MM.1S (cell line): ENCODE data around the gene SHQ1.

Source experiments
- DNase-seq: peaks from one replicate; pipeline ENCODE4 v3.0.0-alpha.2; 2015
- H2AFZ ChIP-seq: fragments of 300-600 bp; sonication (generic); 2 replicates; pipeline ENCODE4 v1.6.0; 2016; ENCODE audit warnings: antibody characterized with exemption, low read length
- H3F3A ChIP-seq: fragments of 300-600 bp; sonication (generic); 2 replicates; pipeline ENCODE4 v1.6.1; 2016; ENCODE audit warnings: mild to moderate bottlenecking, antibody characterized with exemption, low read length, moderate library complexity, mixed read lengths; ENCODE audit not compliant: insufficient read depth
- H3K27ac ChIP-seq: fragments of 300-600 bp; sonication (generic); 2 replicates; pipeline ENCODE4 v1.5.1; 2016; ENCODE audit warnings: mild to moderate bottlenecking, low read length
- H3K27me3 ChIP-seq: fragments of 300-600 bp; sonication (generic); replicated peaks from 2 replicates; pipeline ENCODE4 v1.6.0; 2016; ENCODE audit warnings: low read length; ENCODE audit not compliant: insufficient read depth
- H3K36me3 ChIP-seq: fragments of 300-600 bp; sonication (generic); replicated peaks from 2 replicates; pipeline ENCODE4 v1.6.1; 2016; ENCODE audit warnings: mild to moderate bottlenecking, low read length, mixed read lengths; ENCODE audit not compliant: insufficient read depth
- H3K4me1 ChIP-seq: fragments of 300-600 bp; sonication (generic); 2 replicates; pipeline ENCODE4 v1.6.1; 2016; ENCODE audit warnings: low read length, mixed read lengths
- H3K4me2 ChIP-seq: fragments of 300-600 bp; sonication (generic); 2 replicates; pipeline ENCODE4 v1.6.0; 2016; ENCODE audit warnings: low read depth, low read length
- H3K4me3 ChIP-seq: fragments of 300-600 bp; sonication (generic); 2 replicates; pipeline ENCODE4 v1.5.1; 2016; ENCODE audit warnings: low read length, mixed read lengths
- H3K79me2 ChIP-seq: fragments of 300-600 bp; sonication (generic); 2 replicates; pipeline ENCODE4 v1.6.1; 2016; ENCODE audit warnings: mixed run types, low read length, mixed read lengths
- H3K9ac ChIP-seq: fragments of 300-600 bp; sonication (generic); 2 replicates; pipeline ENCODE4 v1.6.1; 2016; ENCODE audit warnings: low read length, mixed read lengths
- H3K9me2 ChIP-seq: fragments of 300-600 bp; sonication (generic); replicated peaks from 2 replicates; pipeline ENCODE4 v1.6.1; 2016; ENCODE audit warnings: mild to moderate bottlenecking, low read length, mixed read lengths; ENCODE audit not compliant: insufficient read depth
- H3K9me3 ChIP-seq: fragments of 300-600 bp; sonication (generic); replicated peaks from 2 replicates; pipeline ENCODE4 v1.6.1; 2016; ENCODE audit warnings: mild to moderate bottlenecking, low read length, mixed read lengths; ENCODE audit not compliant: insufficient read depth
- H4K20me1 ChIP-seq: fragments of 300-600 bp; sonication (generic); 2 replicates; pipeline ENCODE4 v1.6.1; 2016; ENCODE audit warnings: mild to moderate bottlenecking, low read length, moderate library complexity, mixed read lengths; ENCODE audit not compliant: insufficient read depth
- EZH2 ChIP-seq: fragments of 300-600 bp; sonication (generic); optimal IDR thresholded peaks from 2 replicates; pipeline ENCODE3; 2017; ENCODE audit warnings: low read depth, mild to moderate bottlenecking, antibody characterized with exemption, low read length, mixed read lengths
- EZH2phosphoT487 ChIP-seq: fragments of 300-600 bp; sonication (generic); IDR thresholded peaks from 2 replicates; pipeline ENCODE4 v1.6.1; 2018; ENCODE audit warnings: antibody characterized with exemption, low read length
- TF ChIP-seq, protein P1 (sequence below): fragments of 300-600 bp; sonication (generic); IDR thresholded peaks from 2 replicates; pipeline ENCODE4 v1.5.1; 2016; ENCODE audit warnings: antibody characterized with exemption, low read length, mixed read lengths

The SHQ1 gene

DNA sequence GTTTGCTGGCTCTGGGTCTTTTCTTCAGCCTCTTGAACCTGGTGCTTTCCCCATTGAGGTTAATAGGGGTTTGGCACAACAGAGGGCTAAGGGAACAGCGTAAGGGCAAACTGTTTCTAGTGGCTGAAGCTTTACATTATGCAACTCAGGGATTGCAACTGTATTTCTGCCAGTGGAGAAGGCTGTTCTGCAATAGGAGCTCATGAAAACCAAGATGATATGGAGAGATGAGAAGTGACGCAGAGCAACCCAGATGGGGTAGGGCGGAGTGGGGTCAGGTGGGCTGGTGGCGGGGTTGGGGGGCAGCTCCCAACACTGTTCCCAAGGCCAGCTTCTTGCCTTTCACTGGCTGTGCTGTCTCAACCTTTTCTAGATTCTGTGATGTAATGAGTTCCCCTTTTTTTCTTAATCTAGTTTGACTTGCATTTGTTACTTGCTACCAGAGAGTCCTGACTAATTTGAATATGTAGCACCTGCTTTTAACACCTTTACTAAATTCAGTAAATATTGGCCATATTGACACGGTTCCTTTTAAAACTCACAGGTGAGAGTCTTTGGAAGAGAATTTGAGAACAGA, 46.8 kb upstream of the SHQ1 start:
- H3K9me2 ChIP-seq: no peaks in the 10 kb centered on the region
- H3K79me2 ChIP-seq: no peaks in the 10 kb centered on the region
- H3K4me3 ChIP-seq: no peak overlapping the region
- H3K36me3 ChIP-seq: no peaks in the 10 kb centered on the region
- H3K4me1 ChIP-seq: no peaks in the 10 kb centered on the region
- no peaks in the 10 kb centered on the region for H3K27me3 ChIP-seq
- no peak overlapping the region for H3K4me2 ChIP-seq
- no peak overlapping the region for H2AFZ ChIP-seq
- no peak overlapping the region for H3K27ac ChIP-seq
- H3K9me3 ChIP-seq: no peaks in the 10 kb centered on the region
- H3F3A ChIP-seq: no peaks in the 10 kb centered on the region
- TF ChIP-seq EZH2 (no peak), EZH2phosphoT487 (no peak)
- TF ChIP-seq, protein P1, sequence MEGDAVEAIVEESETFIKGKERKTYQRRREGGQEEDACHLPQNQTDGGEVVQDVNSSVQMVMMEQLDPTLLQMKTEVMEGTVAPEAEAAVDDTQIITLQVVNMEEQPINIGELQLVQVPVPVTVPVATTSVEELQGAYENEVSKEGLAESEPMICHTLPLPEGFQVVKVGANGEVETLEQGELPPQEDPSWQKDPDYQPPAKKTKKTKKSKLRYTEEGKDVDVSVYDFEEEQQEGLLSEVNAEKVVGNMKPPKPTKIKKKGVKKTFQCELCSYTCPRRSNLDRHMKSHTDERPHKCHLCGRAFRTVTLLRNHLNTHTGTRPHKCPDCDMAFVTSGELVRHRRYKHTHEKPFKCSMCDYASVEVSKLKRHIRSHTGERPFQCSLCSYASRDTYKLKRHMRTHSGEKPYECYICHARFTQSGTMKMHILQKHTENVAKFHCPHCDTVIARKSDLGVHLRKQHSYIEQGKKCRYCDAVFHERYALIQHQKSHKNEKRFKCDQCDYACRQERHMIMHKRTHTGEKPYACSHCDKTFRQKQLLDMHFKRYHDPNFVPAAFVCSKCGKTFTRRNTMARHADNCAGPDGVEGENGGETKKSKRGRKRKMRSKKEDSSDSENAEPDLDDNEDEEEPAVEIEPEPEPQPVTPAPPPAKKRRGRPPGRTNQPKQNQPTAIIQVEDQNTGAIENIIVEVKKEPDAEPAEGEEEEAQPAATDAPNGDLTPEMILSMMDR: no peak
- no peak for DNase-seq
- H3K9ac ChIP-seq: no peak overlapping the region
- H4K20me1 ChIP-seq: no peaks in the 10 kb centered on the region

DNA sequence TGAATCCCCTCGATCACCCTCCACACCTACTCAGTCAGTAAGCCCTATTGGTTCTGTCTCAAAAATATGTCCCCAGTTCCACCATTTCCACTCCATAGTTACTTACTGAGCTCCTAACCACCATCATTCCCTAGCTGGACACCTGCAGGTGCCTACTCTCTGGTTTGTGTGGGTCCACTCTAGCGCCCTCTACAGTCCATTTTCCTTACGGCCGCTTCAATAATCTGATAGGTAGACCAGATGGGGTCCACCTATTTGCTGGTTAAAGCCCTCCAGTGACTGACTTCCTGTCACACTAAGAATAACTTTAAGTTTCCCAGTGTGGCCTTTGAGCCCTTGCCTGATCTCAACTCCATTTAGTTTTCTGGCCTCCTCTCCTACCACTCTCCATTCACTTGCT, 44.6 kb upstream of the SHQ1 start:
- TF ChIP-seq, protein P1: peak; percentile 31; the same call in 1 of the 2 replicates
- TF ChIP-seq EZH2 (no peak), EZH2phosphoT487 (no peak)
- Histone ChIP-seq H3K4me2 (no peak overlapping the region), H3K27ac (no peak overlapping the region), H3K9ac (no peak overlapping the region), H3K79me2 (no peaks in the 10 kb centered on the region), H3K36me3 (no peaks in the 10 kb centered on the region), H3K27me3 (0 out of 2 replicates have a peak, but pooled peaks cover 6% of the 10 kb centered on the region), H3K9me2 (no peaks in the 10 kb centered on the region), H2AFZ (no peak overlapping the region), H3K4me1 (no peaks in the 10 kb centered on the region), H3K9me3 (no peaks in the 10 kb centered on the region), H4K20me1 (no peaks in the 10 kb centered on the region), H3F3A (no peaks in the 10 kb centered on the region; the same call in 1 of the 2 replicates), H3K4me3 (no peak overlapping the region)
- no peak for DNase-seq

DNA sequence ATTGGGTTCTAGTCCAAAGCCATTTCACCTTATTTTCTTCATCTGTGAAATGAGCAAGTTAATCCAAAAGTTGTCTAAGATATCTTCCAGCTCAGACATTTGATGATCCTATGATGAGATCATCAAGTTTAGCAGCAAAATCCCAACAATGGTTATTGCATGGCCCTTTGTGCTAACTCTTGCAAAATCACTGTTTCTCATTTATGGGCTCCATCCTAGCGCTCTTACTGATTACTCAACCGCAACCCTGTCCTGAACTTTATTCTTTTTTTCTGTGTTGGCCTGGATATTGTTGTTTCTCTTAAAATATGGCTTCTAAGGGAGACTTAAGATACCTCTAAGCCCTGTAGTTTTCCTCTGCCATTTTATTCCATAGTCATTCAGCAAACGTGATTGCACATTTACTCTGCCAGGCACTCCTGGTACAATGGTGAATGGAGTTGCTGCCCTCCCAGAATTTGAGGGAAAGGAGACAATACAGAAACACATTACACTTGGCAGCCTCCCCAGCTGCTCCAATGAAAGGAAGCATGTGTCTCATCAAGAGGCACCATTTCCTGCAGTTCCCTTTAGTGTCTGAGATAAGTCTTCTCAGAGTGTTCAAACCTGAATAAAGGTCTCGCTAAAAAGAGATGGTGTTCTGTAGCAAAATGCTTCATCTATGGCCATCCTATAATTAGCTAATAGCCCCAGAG, 44.0 kb upstream of the SHQ1 start:
- Histone ChIP-seq H3K36me3 (no peaks in the 10 kb centered on the region), H3K79me2 (no peaks in the 10 kb centered on the region), H2AFZ (no peak overlapping the region), H3F3A (no peaks in the 10 kb centered on the region; the same call in 1 of the 2 replicates), H3K9me3 (no peaks in the 10 kb centered on the region), H3K4me1 (no peaks in the 10 kb centered on the region), H3K27ac (no peak overlapping the region), H4K20me1 (no peaks in the 10 kb centered on the region), H3K9ac (no peak overlapping the region), H3K27me3 (0 out of 2 replicates have a peak, but pooled peaks cover 10% of the 10 kb centered on the region), H3K9me2 (no peaks in the 10 kb centered on the region), H3K4me2 (no peak overlapping the region), H3K4me3 (no peak overlapping the region)
- TF ChIP-seq, protein P1: no peak
- TF ChIP-seq EZH2: no peak
- no peak for TF ChIP-seq EZH2phosphoT487
- DNase-seq: no peak
